Measurements from ENCODE around the gene ARHGEF10L.

The ARHGEF10L gene

DNA sequence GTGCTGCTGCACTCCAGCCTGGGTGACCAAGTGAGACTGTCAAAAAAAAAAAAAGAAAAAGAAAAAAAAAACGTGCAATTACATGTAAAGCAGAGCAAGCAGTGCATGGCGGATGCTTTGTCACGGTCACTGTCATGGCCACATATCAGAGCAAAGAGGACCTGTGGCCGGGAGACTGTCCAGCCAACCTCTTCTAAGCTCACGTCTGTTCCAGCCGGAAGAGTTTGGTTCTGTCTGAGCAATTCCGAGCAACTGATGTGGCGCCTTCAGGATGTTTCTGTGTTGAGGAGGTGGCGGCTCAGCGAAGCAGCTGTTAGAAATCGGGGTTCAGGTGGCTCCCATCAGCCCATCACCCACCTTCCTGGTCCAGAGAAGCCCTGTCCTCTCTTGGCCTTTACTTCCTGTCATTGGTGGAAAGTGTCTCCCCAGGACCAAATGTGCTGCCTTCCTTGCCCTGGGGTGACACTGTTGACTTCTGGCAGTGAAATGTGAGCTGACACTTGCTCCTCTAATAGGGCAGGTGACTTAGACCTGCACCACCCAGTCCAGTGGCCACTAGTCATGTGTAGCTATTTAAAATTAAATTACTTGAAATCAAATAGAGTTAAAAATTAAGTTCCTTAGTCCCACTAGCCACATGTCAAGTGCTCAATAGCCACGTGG, 59.9 kb downstream of the ARHGEF10L start:
- no peaks in the 10 kb centered on the region for H3K27me3 ChIP-seq
- H3K4me2 ChIP-seq = peak overlapping the region; percentile 33 to 80 (median 69)
- H3K36me3 ChIP-seq = peaks cover 0 to 39% (median 9%) of the 10 kb centered on the region in 11 experiments; a peak in 13 of 22 replicates
- H3K9me3 ChIP-seq (replicated peaks in 1 of 11) = no peaks in the 10 kb centered on the region
- peaks cover 52 to 100% (median 86%) of the 10 kb centered on the region in 10 experiments for H3K4me1 ChIP-seq
- H3K27ac ChIP-seq = peak overlapping the region in 7 of 11 experiments; percentile 4 to 59 (median 20); a peak in 8 of 22 replicates
- H4K20me1 ChIP-seq = peaks cover 0 to 19% (median 0%) of the 10 kb centered on the region in 11 experiments; a peak in 5 of 22 replicates
- no peak for TF ChIP-seq Cebpa-rat (IDR thresholded peaks at IDR 0.05)
- peak overlapping the region in 4 of 11 experiments; percentile 22 to 45 (median 36); a peak in 4 of 22 replicates for H3K9ac ChIP-seq
- H3K4me3 ChIP-seq = no peak overlapping the region

- H3K36me3 ChIP-seq = peaks cover 0 to 39% (median 12%) of the 10 kb centered on the region in 11 experiments; a peak in 13 of 22 replicates
- no peak for TF ChIP-seq Cebpa-rat (IDR thresholded peaks at IDR 0.05)
- peaks cover 47 to 100% (median 82%) of the 10 kb centered on the region in 10 experiments for H3K4me1 ChIP-seq
- H3K27ac ChIP-seq = peak overlapping the region in 5 of 11 experiments; percentile 4 to 59 (median 34); a peak in 5 of 22 replicates
- H3K27me3 ChIP-seq = no peaks in the 10 kb centered on the region
- no peaks in the 10 kb centered on the region for H3K9me3 ChIP-seq (replicated peaks in 1 of 11)
- peaks cover 0 to 19% (median 0%) of the 10 kb centered on the region in 11 experiments; a peak in 5 of 22 replicates for H4K20me1 ChIP-seq
- no peak overlapping the region for H3K4me3 ChIP-seq
- H3K4me2 ChIP-seq = peak overlapping the region; percentile 33 to 80 (median 69)
- H3K9ac ChIP-seq = peak overlapping the region in 2 of 11 experiments; percentile 2 to 6; a peak in 1 of 22 replicates
Measured at GRCh38 chr1:17599954-17600300, 60.4 kb downstream of the ARHGEF10L start.

- Histone ChIP-seq H3K36me3 (peaks cover 0 to 41% (median 16%) of the 10 kb centered on the region in 11 experiments; a peak in 14 of 22 replicates), H3K4me1 (peaks cover 44 to 98% (median 78%) of the 10 kb centered on the region in 10 experiments), H3K4me3 (no peak overlapping the region), H3K27me3 (no peaks in the 10 kb centered on the region), H3K4me2 (peak overlapping the region; percentile 33 to 80 (median 69); a peak in 20 of 22 replicates), H4K20me1 (peaks cover 0 to 16% (median 0%) of the 10 kb centered on the region in 11 experiments; a peak in 5 of 22 replicates), H3K9ac (peak overlapping the region in 1 of 11 experiments; percentile 6; a peak in 1 of 22 replicates), H3K9me3 (replicated peaks in 1 of 11) (no peaks in the 10 kb centered on the region), H3K27ac (peak overlapping the region in 4 of 11 experiments; percentile 20 to 59 (median 42); a peak in 3 of 22 replicates)
- no peak for TF ChIP-seq Cebpa-rat (IDR thresholded peaks at IDR 0.05)
Measured at GRCh38 chr1:17600321-17600720, 60.8 kb downstream of the ARHGEF10L start.

GRCh38 chr1:17601643-17602382, 62.3 kb downstream of the ARHGEF10L start:
- Histone ChIP-seq H3K27ac (peak overlapping the region in 7 of 11 experiments; percentile 40 to 70 (median 68); a peak in 14 of 22 replicates), H3K9me3 (replicated peaks in 1 of 11) (no peaks in the 10 kb centered on the region), H4K20me1 (peaks cover 0 to 9% (median 0%) of the 10 kb centered on the region in 11 experiments; a peak in 5 of 22 replicates), H3K9ac (peak overlapping the region in 6 of 11 experiments; percentile 15 to 68 (median 60); a peak in 11 of 22 replicates), H3K4me1 (peaks cover 40 to 97% (median 67%) of the 10 kb centered on the region in 10 experiments), H3K36me3 (peaks cover 4 to 35% (median 20%) of the 10 kb centered on the region in 11 experiments; a peak in 15 of 22 replicates), H3K4me3 (no peak overlapping the region), H3K27me3 (no peaks in the 10 kb centered on the region), H3K4me2 (peak overlapping the region; percentile 72 to 91 (median 84); a peak in 21 of 22 replicates)
- TF ChIP-seq Cebpa-rat (IDR thresholded peaks at IDR 0.05) = no peak

GRCh38 chr1:17603091-17603841, 63.8 kb downstream of the ARHGEF10L start:
- Histone ChIP-seq H3K4me2 (peak overlapping the region; percentile 72 to 91 (median 84)), H4K20me1 (peaks cover 0 to 9% (median 0%) of the 10 kb centered on the region in 11 experiments; a peak in 5 of 22 replicates), H3K4me3 (peak overlapping the region in 3 of 10 experiments; percentile 11 to 42 (median 15); a peak in 3 of 20 replicates), H3K27me3 (no peaks in the 10 kb centered on the region), H3K9ac (peak overlapping the region in 9 of 11 experiments; percentile 33 to 68 (median 51); a peak in 15 of 22 replicates), H3K4me1 (peaks cover 53 to 92% (median 62%) of the 10 kb centered on the region in 10 experiments), H3K9me3 (replicated peaks in 1 of 11) (no peaks in the 10 kb centered on the region), H3K27ac (peak overlapping the region in 10 of 11 experiments; percentile 4 to 75 (median 60); a peak in 17 of 22 replicates), H3K36me3 (peaks cover 4 to 45% (median 26%) of the 10 kb centered on the region in 11 experiments; a peak in 17 of 22 replicates)
- TF ChIP-seq Cebpa-rat (IDR thresholded peaks at IDR 0.05) = no peak

DNA sequence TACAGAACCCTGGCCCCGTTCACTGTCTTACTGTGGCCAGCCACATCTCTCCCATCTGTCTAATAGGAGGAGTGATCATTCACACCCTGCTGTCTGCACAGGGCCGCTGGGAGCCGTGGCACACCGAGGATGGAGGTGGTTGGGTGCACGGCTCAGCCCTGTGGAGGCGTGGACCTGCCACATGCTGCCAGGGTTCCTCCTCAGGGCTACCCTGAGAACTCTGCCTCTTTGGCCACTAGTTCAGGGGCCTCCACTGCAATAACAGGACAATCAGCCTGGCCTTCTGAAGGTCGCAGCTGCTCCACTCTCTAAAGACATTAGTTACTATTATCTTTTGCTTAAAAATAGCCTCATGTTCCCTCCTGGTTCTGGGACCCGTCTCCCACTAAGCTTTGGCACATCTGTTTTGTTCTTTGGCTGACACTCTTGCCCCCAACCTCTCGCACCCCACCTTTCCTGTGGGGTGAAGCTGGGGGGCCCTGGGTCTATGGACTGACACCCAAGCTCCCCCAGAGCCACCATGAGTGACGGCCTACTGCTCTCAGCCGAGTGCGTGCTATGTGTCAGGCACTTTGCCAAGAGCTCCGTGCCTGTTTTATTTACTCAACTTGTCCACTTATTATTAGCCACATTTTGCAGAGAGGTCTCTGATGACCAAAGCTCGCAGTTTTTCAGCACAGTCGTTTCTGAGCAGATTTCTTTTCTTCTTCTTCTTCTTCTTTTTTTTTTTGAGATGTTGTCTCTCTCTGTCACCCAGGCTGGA, 66.3 kb downstream of the ARHGEF10L start:
- H4K20me1 ChIP-seq = peaks cover 0 to 9% (median 0%) of the 10 kb centered on the region in 11 experiments; a peak in 3 of 22 replicates
- no peaks in the 10 kb centered on the region for H3K9me3 ChIP-seq (replicated peaks in 1 of 11)
- H3K27me3 ChIP-seq = no peaks in the 10 kb centered on the region
- no peak for TF ChIP-seq Cebpa-rat (IDR thresholded peaks at IDR 0.05)
- H3K36me3 ChIP-seq = peaks cover 4 to 68% (median 33%) of the 10 kb centered on the region in 11 experiments; a peak in 18 of 22 replicates
- peak overlapping the region in 4 of 11 experiments; percentile 3 to 58 (median 22); a peak in 2 of 22 replicates for H3K9ac ChIP-seq
- peak overlapping the region in 7 of 11 experiments; percentile 6 to 75 (median 66); a peak in 11 of 22 replicates for H3K27ac ChIP-seq
- no peak overlapping the region for H3K4me2 ChIP-seq
- H3K4me3 ChIP-seq = no peak overlapping the region
- H3K4me1 ChIP-seq = peaks cover 31 to 88% (median 47%) of the 10 kb centered on the region in 10 experiments

DNA sequence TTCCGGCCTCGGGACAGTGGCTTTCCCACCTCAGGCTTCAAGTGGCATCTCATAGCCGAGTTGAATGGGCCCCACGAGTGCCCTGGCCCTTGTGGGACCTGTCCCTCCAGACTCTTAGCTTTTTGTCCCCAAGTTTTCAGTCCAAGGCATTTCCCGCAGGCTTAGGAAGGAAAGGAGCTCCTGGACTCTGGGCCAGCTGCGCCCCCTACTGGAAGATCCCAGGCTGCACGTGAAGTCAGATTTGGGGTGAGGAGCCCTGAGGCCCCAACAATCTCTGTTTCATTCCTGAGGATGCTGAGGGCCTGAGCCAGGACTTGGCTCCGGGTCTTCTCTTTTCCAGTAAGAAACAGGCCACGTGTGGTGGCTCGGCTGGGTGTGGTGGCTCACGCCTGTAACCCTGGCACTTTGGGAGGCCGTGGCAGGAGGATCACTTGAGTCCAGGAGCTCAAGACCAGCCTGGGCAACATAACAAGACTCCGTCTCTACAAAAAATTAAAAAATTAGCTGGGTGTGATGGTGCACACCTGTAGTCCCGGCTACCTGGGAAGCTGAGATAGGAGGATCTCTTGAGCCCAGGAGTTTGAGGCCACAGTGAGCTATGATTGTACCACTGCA, 67.4 kb downstream of the ARHGEF10L start:
- Histone ChIP-seq H3K27me3 (no peaks in the 10 kb centered on the region), H3K4me2 (peak overlapping the region in 3 of 11 experiments; percentile 48 to 51 (median 49); a peak in 6 of 22 replicates), H3K36me3 (peaks cover 4 to 66% (median 33%) of the 10 kb centered on the region in 11 experiments; a peak in 18 of 22 replicates), H4K20me1 (peaks cover 0 to 8% (median 0%) of the 10 kb centered on the region in 11 experiments; a peak in 3 of 22 replicates), H3K4me3 (no peak overlapping the region), H3K4me1 (peaks cover 24 to 76% (median 40%) of the 10 kb centered on the region in 10 experiments), H3K9ac (peak overlapping the region in 6 of 11 experiments; percentile 2 to 38 (median 20); a peak in 5 of 22 replicates), H3K9me3 (replicated peaks in 1 of 11) (no peaks in the 10 kb centered on the region), H3K27ac (peak overlapping the region in 8 of 11 experiments; percentile 5 to 48 (median 32); a peak in 16 of 22 replicates)
- no peak for TF ChIP-seq Cebpa-rat (IDR thresholded peaks at IDR 0.05)
